ENCODE results near the gene ANK3.

ANK3 gene

GRCh38 chr10:60288256-60288655 is 101.4 kb downstream of the ANK3 start:
- no peak for TF ChIP-seq CTCF (IDR thresholded peaks at IDR 0.05; ENCODE audit: control insufficient read depth, insufficient read depth, low read depth, low read length, missing control alignments)
- DNase-seq (ENCODE audit: low read depth), result no peak

GRCh38 chr10:60286559-60286958 is 103.1 kb downstream of the ANK3 start:
- no peak for DNase-seq (ENCODE audit: low read depth)
- H3K4me3 ChIP-seq (ENCODE audit: control insufficient read depth, low read depth, low read length), result no peak overlapping the region
- TF ChIP-seq CTCF (IDR thresholded peaks at IDR 0.05; ENCODE audit: control insufficient read depth, insufficient read depth, low read depth, low read length, missing control alignments), result no peak

More at GRCh38 chr10:60288256-60288655, 101.4 kb downstream of the ANK3 start:
- no peak overlapping the region for H3K4me3 ChIP-seq (ENCODE audit: control insufficient read depth, low read depth, low read length)

- no peak for DNase-seq (ENCODE audit: low read depth)
- TF ChIP-seq CTCF (IDR thresholded peaks at IDR 0.05; ENCODE audit: control insufficient read depth, insufficient read depth, low read depth, low read length, missing control alignments), result no peak
- H3K4me3 ChIP-seq (ENCODE audit: control insufficient read depth, low read depth, low read length), result no peak overlapping the region
Observed at GRCh38 chr10:60283397-60283796, 106.3 kb downstream of the ANK3 start.

- no peak for DNase-seq (ENCODE audit: low read depth)
- no peak for TF ChIP-seq CTCF (IDR thresholded peaks at IDR 0.05; ENCODE audit: control insufficient read depth, insufficient read depth, low read depth, low read length, missing control alignments)
- H3K4me3 ChIP-seq (ENCODE audit: control insufficient read depth, low read depth, low read length), result no peak overlapping the region
Observed at GRCh38 chr10:60282771-60283353, 106.8 kb downstream of the ANK3 start.

DNA sequence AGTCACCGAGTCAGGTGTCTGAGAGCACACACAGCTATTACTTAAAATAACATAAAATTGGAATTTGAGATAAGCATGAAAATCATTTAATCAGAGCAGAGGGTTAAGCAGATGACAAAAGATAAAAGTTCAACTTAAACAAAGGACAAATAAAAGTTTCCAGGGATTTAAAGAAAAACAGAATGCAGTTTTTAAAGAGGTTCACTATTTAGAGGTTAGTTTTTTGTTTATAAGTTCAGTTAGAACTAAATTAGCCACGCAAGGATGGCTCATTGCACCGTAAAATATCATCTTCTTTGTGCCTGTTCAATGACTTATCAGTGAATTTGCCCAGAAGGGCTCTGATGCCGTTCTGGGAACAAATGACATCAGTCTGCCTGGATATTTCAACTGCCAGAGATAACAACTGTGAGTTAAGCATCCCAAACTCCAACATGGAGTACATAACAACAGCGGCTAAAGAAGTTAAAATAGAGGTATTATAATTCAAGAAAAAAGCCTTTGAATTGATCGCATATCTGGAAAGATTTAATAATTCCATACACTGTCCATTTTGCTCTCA is 107.8 kb downstream of the ANK3 start:
- no peak for DNase-seq (ENCODE audit: low read depth)
- TF ChIP-seq CTCF (IDR thresholded peaks at IDR 0.05; ENCODE audit: control insufficient read depth, insufficient read depth, low read depth, low read length, missing control alignments), result no peak
- no peak overlapping the region for H3K4me3 ChIP-seq (ENCODE audit: control insufficient read depth, low read depth, low read length)

GRCh38 chr10:60281331-60281730 is 108.3 kb downstream of the ANK3 start:
- DNase-seq (ENCODE audit: low read depth), result no peak
- no peak for TF ChIP-seq CTCF (IDR thresholded peaks at IDR 0.05; ENCODE audit: control insufficient read depth, insufficient read depth, low read depth, low read length, missing control alignments)
- H3K4me3 ChIP-seq (ENCODE audit: control insufficient read depth, low read depth, low read length), result no peak overlapping the region

Data from AG09309 (cell line).